DOHH2 (cell line): Measurements from ENCODE around the gene IARS2.

Experiments
- CTCF ChIP-seq: fragments of 200-600 bp; sonication (generic); IDR thresholded peaks from one replicate; pipeline ENCODE4 v1.5.1; 2014; ENCODE audit warnings: antibody characterized with exemption, mild to moderate bottlenecking, low read depth, low read length; ENCODE audit not compliant: poor library complexity, severe bottlenecking
- EZH2phosphoT487 ChIP-seq: fragments of 200-600 bp; sonication (generic); IDR thresholded peaks from 2 replicates; pipeline ENCODE4 v1.6.1; 2017; ENCODE audit warnings: borderline replicate concordance, mild to moderate bottlenecking, antibody characterized with exemption, low read length, moderate library complexity, mixed read lengths

GRCh38 chr1:220127076-220127475, 33.1 kb downstream of the IARS2 start:
- TF ChIP-seq CTCF: no peak
- TF ChIP-seq EZH2phosphoT487: no peak
